ENCODE data around the gene PLPPR5.

Gene PLPPR5

GRCh38 chr1:98910827-98911226 is 93.8 kb downstream of the PLPPR5 start:
- no peak overlapping the region for H3K4me3 ChIP-seq (ENCODE audit: low read depth, low read length)
- no peaks in the 10 kb centered on the region for H3K27me3 ChIP-seq (ENCODE audit: control insufficient read depth, insufficient read depth, low read length)
- no peak overlapping the region for H3K9ac ChIP-seq
- no peak overlapping the region for H3K4me2 ChIP-seq (ENCODE audit: low read length)
- no peak overlapping the region for H2AFZ ChIP-seq
- H3K79me2 ChIP-seq: no peaks in the 10 kb centered on the region
- H3K36me3 ChIP-seq (ENCODE audit: control insufficient read depth, insufficient read depth, low read length): no peaks in the 10 kb centered on the region
- no peaks in the 10 kb centered on the region for H3K4me1 ChIP-seq
- no peaks in the 10 kb centered on the region for H3K9me3 ChIP-seq (ENCODE audit: control insufficient read depth, low read length)
- no peak overlapping the region for H3K27ac ChIP-seq
- no peak for TF ChIP-seq CTCF (IDR thresholded peaks at IDR 0.05)

- Histone ChIP-seq H3K4me1 (no peaks in the 10 kb centered on the region), H3K36me3 (ENCODE audit: control insufficient read depth, insufficient read depth, low read length) (no peaks in the 10 kb centered on the region), H3K27ac (no peak overlapping the region), H3K9ac (no peak overlapping the region), H3K79me2 (no peaks in the 10 kb centered on the region), H3K9me3 (ENCODE audit: control insufficient read depth, low read length) (no peaks in the 10 kb centered on the region), H3K27me3 (ENCODE audit: control insufficient read depth, insufficient read depth, low read length) (no peaks in the 10 kb centered on the region), H2AFZ (no peak overlapping the region), H3K4me3 (ENCODE audit: low read depth, low read length) (no peak overlapping the region), H3K4me2 (ENCODE audit: low read length) (no peak overlapping the region)
- no peak for TF ChIP-seq CTCF (IDR thresholded peaks at IDR 0.05)
Measured at GRCh38 chr1:98908980-98909379, 95.7 kb downstream of the PLPPR5 start.

DNA sequence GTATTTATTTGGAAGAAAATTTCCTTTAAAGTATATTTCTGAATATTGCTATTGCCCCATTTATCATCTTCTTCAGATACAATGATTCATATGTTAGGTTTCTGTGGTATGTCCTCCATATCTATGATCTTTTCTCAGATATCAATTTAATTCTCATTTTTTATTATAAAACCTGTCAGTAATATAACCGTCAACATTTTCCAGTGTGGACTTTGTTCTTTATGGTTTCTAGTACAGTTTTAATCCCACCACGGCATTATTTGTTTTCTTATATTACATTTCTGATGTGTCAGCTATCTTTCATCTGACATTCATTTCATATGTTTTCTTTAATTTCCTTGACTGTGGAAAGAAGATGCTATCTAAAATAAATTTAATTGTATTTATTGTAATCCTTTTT is 97.9 kb downstream of the PLPPR5 start:
- no peak for TF ChIP-seq CTCF (IDR thresholded peaks at IDR 0.05)
- H3K79me2 ChIP-seq: no peaks in the 10 kb centered on the region
- H3K4me2 ChIP-seq (ENCODE audit: low read length): no peak overlapping the region
- H3K4me1 ChIP-seq: no peaks in the 10 kb centered on the region
- no peak overlapping the region for H3K4me3 ChIP-seq (ENCODE audit: low read depth, low read length)
- H3K36me3 ChIP-seq (ENCODE audit: control insufficient read depth, insufficient read depth, low read length): no peaks in the 10 kb centered on the region
- H3K27ac ChIP-seq: no peak overlapping the region
- no peaks in the 10 kb centered on the region for H3K27me3 ChIP-seq (ENCODE audit: control insufficient read depth, insufficient read depth, low read length)
- no peak overlapping the region for H2AFZ ChIP-seq
- H3K9ac ChIP-seq: no peak overlapping the region
- H3K9me3 ChIP-seq (ENCODE audit: control insufficient read depth, low read length): no peaks in the 10 kb centered on the region

DNA sequence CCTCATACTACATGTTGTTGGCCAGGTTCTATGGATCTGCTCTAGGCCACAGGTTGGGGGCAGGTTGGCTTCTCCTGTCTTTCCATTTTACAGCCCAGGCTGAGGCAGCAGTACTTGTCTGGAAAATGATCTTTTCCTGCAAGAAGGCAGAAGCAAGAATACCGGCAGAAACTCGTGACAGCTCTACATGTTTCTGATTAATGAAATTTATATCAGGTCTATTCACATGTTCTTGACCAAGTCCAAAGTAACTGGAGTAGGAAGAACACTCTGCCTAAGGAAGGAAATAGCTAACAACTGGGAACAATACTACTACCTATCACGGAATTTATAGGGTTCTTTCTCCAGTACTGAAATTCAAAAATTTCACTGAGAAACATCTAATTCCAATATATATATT is 98.3 kb downstream of the PLPPR5 start:
- no peak for TF ChIP-seq CTCF (IDR thresholded peaks at IDR 0.05)
- H3K79me2 ChIP-seq: no peaks in the 10 kb centered on the region

GRCh38 chr1:98904684-98905083 is 100.0 kb downstream of the PLPPR5 start:
- no peak for TF ChIP-seq CTCF (IDR thresholded peaks at IDR 0.05)
- H3K4me1 ChIP-seq: no peaks in the 10 kb centered on the region

More for the DNA sequence above, 98.3 kb downstream of the PLPPR5 start:
- no peaks in the 10 kb centered on the region for H3K27me3 ChIP-seq (ENCODE audit: control insufficient read depth, insufficient read depth, low read length)
- no peaks in the 10 kb centered on the region for H3K36me3 ChIP-seq (ENCODE audit: control insufficient read depth, insufficient read depth, low read length)
- no peak overlapping the region for H3K4me2 ChIP-seq (ENCODE audit: low read length)
- no peak overlapping the region for H2AFZ ChIP-seq
- no peak overlapping the region for H3K9ac ChIP-seq
- no peak overlapping the region for H3K4me3 ChIP-seq (ENCODE audit: low read depth, low read length)
- no peaks in the 10 kb centered on the region for H3K4me1 ChIP-seq
- H3K9me3 ChIP-seq (ENCODE audit: control insufficient read depth, low read length): no peaks in the 10 kb centered on the region
- H3K27ac ChIP-seq: no peak overlapping the region

More at GRCh38 chr1:98904684-98905083, 100.0 kb downstream of the PLPPR5 start:
- no peak overlapping the region for H3K4me2 ChIP-seq (ENCODE audit: low read length)
- H3K9me3 ChIP-seq (ENCODE audit: control insufficient read depth, low read length): no peaks in the 10 kb centered on the region
- H3K9ac ChIP-seq: no peak overlapping the region
- no peaks in the 10 kb centered on the region for H3K36me3 ChIP-seq (ENCODE audit: control insufficient read depth, insufficient read depth, low read length)
- no peaks in the 10 kb centered on the region for H3K27me3 ChIP-seq (ENCODE audit: control insufficient read depth, insufficient read depth, low read length)
- H3K27ac ChIP-seq: no peak overlapping the region
- H3K79me2 ChIP-seq: no peaks in the 10 kb centered on the region
- no peak overlapping the region for H2AFZ ChIP-seq
- H3K4me3 ChIP-seq (ENCODE audit: low read depth, low read length): no peak overlapping the region

Measured in parathyroid adenoma (tissue), 2 donors.